ENCODE results near the gene CAMK2A. TPM values are rescaled to one million over a fixed set of nuclear protein-coding genes. Genes with fewer than 3 reads are reported as not detected.

Gene CAMK2A
- total RNA-seq, result under 1 TPM in 3 of 6 experiments, not detected in 3; 0.10 to 0.26 (median 0.23) TPM
- long read RNA-seq, result 0 reads

DNA sequence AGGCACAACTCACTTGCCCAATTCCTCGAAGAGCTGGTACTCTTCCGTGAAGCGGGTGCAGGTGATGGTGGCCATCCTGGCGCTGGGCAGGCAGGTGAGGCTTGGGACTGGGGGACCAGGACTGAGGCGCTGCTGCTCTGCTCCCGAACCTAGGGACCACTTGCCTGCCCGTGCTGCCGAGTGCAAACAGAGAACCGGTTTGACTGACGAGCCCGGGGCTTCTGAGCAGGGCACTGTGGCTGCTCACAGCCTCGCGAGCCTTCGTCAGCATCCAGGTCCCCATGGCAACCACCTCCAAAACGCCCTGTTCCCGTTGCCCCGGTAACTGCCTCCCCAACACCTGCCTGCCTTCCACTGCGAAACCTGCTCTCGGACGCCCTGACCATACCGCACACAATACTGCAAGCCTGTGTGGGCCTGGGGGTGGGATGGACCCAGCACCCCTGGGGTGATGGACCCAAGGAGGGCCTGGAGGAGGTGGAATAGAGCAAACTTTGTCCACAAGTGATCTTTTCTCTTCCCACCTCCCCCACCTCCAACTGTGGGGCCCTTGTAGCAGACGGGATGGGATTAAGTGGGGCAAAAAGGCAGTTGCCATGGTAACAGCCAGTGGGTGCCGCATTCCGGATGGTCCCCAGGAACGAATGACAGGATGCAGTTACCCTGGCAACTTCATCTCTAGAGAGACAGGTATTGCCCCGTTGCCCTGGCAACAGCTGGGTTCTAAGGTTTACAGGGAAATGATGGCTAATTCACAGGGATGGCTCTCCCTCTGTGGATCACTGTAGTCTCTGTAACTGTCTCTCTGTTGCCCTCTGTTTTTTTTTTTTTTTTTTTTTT lies at the start of gene CAMK2A:
CAMK2A (minus strand) TSS at position 223 of the 840 bp plus-strand sequence; CDS start at position 75, 148 bp downstream.
- Histone ChIP-seq H3K9me3 (no peaks in the 10 kb centered on the region), H3K27ac (no peak within 1 kb of the TSS), H3K36me3 (no peaks in the 10 kb centered on the region), H3K4me3 (no peak within 1 kb of the TSS), H3K4me1 (no peaks in the 10 kb centered on the region), H3K27me3 (no peaks in the 10 kb centered on the region)
- ATAC-seq (no peak), DNase-seq (peak in 1 of 3 donors; percentile 45)
- WGBS (ENCODE audit: insufficient coverage, low coverage, low lambda C conversion rate, missing lambda C conversion rate), result 23% methylated on average over 10 of the region's 26 CpGs
- TF ChIP-seq, protein P1, sequence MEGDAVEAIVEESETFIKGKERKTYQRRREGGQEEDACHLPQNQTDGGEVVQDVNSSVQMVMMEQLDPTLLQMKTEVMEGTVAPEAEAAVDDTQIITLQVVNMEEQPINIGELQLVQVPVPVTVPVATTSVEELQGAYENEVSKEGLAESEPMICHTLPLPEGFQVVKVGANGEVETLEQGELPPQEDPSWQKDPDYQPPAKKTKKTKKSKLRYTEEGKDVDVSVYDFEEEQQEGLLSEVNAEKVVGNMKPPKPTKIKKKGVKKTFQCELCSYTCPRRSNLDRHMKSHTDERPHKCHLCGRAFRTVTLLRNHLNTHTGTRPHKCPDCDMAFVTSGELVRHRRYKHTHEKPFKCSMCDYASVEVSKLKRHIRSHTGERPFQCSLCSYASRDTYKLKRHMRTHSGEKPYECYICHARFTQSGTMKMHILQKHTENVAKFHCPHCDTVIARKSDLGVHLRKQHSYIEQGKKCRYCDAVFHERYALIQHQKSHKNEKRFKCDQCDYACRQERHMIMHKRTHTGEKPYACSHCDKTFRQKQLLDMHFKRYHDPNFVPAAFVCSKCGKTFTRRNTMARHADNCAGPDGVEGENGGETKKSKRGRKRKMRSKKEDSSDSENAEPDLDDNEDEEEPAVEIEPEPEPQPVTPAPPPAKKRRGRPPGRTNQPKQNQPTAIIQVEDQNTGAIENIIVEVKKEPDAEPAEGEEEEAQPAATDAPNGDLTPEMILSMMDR (IDR thresholded peaks at IDR 0.05), result no peak
- no peak for TF ChIP-seq POLR2A (IDR thresholded peaks at IDR 0.05)
- intact Hi-C loops (cut with DNase I), result no loop called here

DNA sequence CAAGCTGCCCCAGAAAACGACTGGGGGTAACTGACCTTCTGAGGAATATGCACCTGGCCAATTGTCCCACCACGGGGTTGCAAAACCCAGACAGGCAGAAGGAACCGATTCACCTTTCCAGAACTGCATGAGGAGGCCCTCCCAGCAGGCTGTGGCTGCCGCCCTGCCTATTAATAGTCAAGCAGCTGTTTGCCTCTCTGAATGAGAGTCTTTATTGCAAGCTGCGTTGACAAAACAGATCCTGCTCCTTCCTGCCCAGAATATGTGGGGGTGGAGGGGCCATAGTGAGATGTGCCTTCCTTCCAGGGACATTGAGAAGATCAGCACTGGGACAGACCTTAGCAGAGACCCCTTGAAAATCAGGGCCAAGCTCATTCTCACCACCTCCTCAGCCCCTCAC lies 49.6 kb upstream of the CAMK2A start:
- DNase-seq (no peak), ATAC-seq (no peak)
- TF ChIP-seq, protein P1 (IDR thresholded peaks at IDR 0.05), result no peak
- no peak for TF ChIP-seq POLR2A (IDR thresholded peaks at IDR 0.05)
- WGBS (ENCODE audit: insufficient coverage, low coverage, low lambda C conversion rate, missing lambda C conversion rate), result no CpG with 5 or more reads among the region's 5 CpGs
- Histone ChIP-seq H3K4me3 (no peak overlapping the region), H3K27ac (no peak overlapping the region), H3K27me3 (no peaks in the 10 kb centered on the region), H3K36me3 (no peaks in the 10 kb centered on the region), H3K4me1 (no peaks in the 10 kb centered on the region), H3K9me3 (no peaks in the 10 kb centered on the region)
- intact Hi-C loops (cut with DNase I), result no loop called here

DNA sequence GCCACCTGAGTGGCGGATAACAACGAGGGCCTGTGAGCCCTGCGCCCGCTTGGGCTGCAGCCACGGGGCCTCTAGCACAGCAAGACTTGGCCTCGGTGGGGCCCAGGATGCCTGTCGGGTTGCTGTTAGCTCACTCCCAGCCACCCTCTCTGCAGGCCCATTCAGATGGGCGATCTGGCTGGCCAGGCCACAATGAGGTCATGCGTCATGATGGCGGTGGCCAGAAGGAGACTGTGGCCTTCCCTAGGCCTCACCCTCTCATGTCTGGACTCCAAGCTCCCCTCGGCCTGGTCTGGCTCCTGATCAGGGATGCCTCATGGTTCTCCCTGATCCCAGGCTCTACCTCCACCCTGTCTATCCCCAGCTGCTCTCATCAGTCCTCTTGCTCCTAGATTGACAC lies 49.0 kb upstream of the CAMK2A start:
- DNase-seq, result no peak
- WGBS (ENCODE audit: insufficient coverage, low coverage, low lambda C conversion rate, missing lambda C conversion rate), result 80% methylated on average over 1 of the region's 11 CpGs
- Histone ChIP-seq H3K4me3 (no peak overlapping the region), H3K36me3 (no peaks in the 10 kb centered on the region), H3K9me3 (no peaks in the 10 kb centered on the region), H3K4me1 (no peaks in the 10 kb centered on the region), H3K27me3 (no peaks in the 10 kb centered on the region), H3K27ac (no peak overlapping the region)
- ATAC-seq, result peak in 1 of 4 donors; percentile 21
- intact Hi-C loops (cut with DNase I), result no loop called here
- TF ChIP-seq, protein P1 (IDR thresholded peaks at IDR 0.05), result no peak
- TF ChIP-seq POLR2A (IDR thresholded peaks at IDR 0.05), result no peak

DNA sequence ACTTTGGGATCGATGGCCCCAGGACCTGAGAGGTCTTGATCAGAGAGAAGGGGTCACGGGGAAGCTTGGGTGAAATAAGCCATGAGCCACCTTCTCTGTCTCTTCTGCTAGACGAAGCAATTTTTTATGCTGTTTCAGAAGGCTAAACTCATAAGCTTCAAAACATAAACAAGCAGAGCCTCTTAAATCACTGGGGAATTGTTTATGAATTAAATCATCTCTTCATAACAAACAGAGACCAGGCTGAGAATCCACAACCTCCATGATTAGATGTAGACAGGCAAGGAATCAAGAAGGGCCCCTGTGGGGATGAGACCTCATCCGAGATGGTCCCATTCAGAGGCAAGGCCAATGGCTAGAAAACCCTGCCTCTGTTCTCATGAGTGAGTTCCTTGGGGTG lies 46.2 kb upstream of the CAMK2A start:
- WGBS (ENCODE audit: insufficient coverage, low coverage, low lambda C conversion rate, missing lambda C conversion rate), result 72% methylated on average over 3 of the region's 4 CpGs

More for the DNA sequence above, 46.2 kb upstream of the CAMK2A start:
- DNase-seq (no peak), ATAC-seq (no peak)
- no peak for TF ChIP-seq POLR2A (IDR thresholded peaks at IDR 0.05)
- TF ChIP-seq, protein P1 (IDR thresholded peaks at IDR 0.05), result no peak
- no peaks in the 10 kb centered on the region for H3K27me3 ChIP-seq
- H3K4me3 ChIP-seq, result no peak overlapping the region
- H3K36me3 ChIP-seq, result no peaks in the 10 kb centered on the region
- intact Hi-C loops (cut with DNase I), result no loop called here
- no peaks in the 10 kb centered on the region for H3K4me1 ChIP-seq
- H3K27ac ChIP-seq, result no peak overlapping the region
- H3K9me3 ChIP-seq, result no peaks in the 10 kb centered on the region
